NCI-H774 (cell line): Measurements from ENCODE around the gene AP2B1.
"Not testable (repeated sequence)": the region's sequence is repeated elsewhere in the genome, so short reads cannot be mapped to it uniquely, and the experiment has no call there.

Experiments used
- DNase-seq: peaks from one replicate; lab custom pipeline; 2025; lab: John Stamatoyannopoulos, UW

AP2B1 gene

GRCh38 chr17:35577830-35578196, 9.3 kb upstream of the AP2B1 start:
- DNase-seq, result peak; percentile 43

GRCh38 chr17:35578197-35578928, 8.8 kb upstream of the AP2B1 start, which contains the start of gene PEX12:
PEX12 (minus strand) TSS chr17:35578571; CDS start chr17:35578021, 550 bp downstream.
- DNase-seq, result peak; percentile 96

- DNase-seq, result no peak
Measured at GRCh38 chr17:35578929-35579432, 8.1 kb upstream of the AP2B1 start.

GRCh38 chr17:35584061-35584460, 3.1 kb upstream of the AP2B1 start:
- no peak for DNase-seq

- no peak for DNase-seq
Measured at GRCh38 chr17:35586569-35587073, 501 bp upstream of the AP2B1 start.

- DNase-seq, result no peak
Measured at GRCh38 chr17:35588196-35588920, 1.2 kb downstream of the AP2B1 start.

- DNase-seq, result no peak
Measured at GRCh38 chr17:35596072-35596471, 8.9 kb downstream of the AP2B1 start.

- DNase-seq, result no peak
Measured at GRCh38 chr17:35596530-35597233, 9.6 kb downstream of the AP2B1 start.

GRCh38 chr17:35597604-35598003, 10.5 kb downstream of the AP2B1 start:
- no peak for DNase-seq

GRCh38 chr17:35603674-35604073, 16.6 kb downstream of the AP2B1 start:
- DNase-seq, result no peak

- no peak for DNase-seq
Measured at GRCh38 chr17:35605678-35606077, 18.6 kb downstream of the AP2B1 start.

GRCh38 chr17:35607239-35607847, 20.2 kb downstream of the AP2B1 start:
- no peak for DNase-seq

- DNase-seq, result no peak
Measured at GRCh38 chr17:35609831-35610230, 22.7 kb downstream of the AP2B1 start.

GRCh38 chr17:35610746-35611145, 23.6 kb downstream of the AP2B1 start:
- not testable (repeated sequence) for DNase-seq

- peak; percentile 39 for DNase-seq
Measured at GRCh38 chr17:35612924-35613521, 25.9 kb downstream of the AP2B1 start.

- DNase-seq, result no peak
Measured at GRCh38 chr17:35614810-35615209, 27.7 kb downstream of the AP2B1 start.

GRCh38 chr17:35616536-35616935, 29.4 kb downstream of the AP2B1 start:
- no peak for DNase-seq

- DNase-seq, result no peak
Measured at GRCh38 chr17:35617505-35617904, 30.4 kb downstream of the AP2B1 start.

- no peak for DNase-seq
Measured at GRCh38 chr17:35618628-35619027, 31.5 kb downstream of the AP2B1 start.

GRCh38 chr17:35621768-35622167, 34.6 kb downstream of the AP2B1 start:
- DNase-seq, result no peak

GRCh38 chr17:35627417-35627816, 40.3 kb downstream of the AP2B1 start:
- no peak for DNase-seq
